T-helper 1 cell treated with Interleukin-12 subunit alpha and Interleukin-12 subunit beta and Interleukin-4 antibody, amounts not matched to agents 30 μg/mL and 1 μg/mL, for 36 hours (primary cell): ENCODE measurements around the gene GPR139.

Source experiments
- H3K27ac Mint-ChIP-seq: one replicate; pipeline ENCODE4 v1.8.0; 2021; ENCODE audit warnings: mild to moderate bottlenecking, mixed read lengths
- H3K27me3 Mint-ChIP-seq: one replicate; pipeline ENCODE4 v1.8.0; 2021; ENCODE audit warnings: low read depth, mixed read lengths
- H3K36me3 Mint-ChIP-seq: one replicate; pipeline ENCODE4 v1.8.0; 2021; ENCODE audit warnings: low read depth, mixed read lengths
- H3K4me1 Mint-ChIP-seq: one replicate; pipeline ENCODE4 v1.8.0; 2021; ENCODE audit warnings: low read depth, mixed read lengths
- H3K4me3 Mint-ChIP-seq: one replicate; pipeline ENCODE4 v1.8.0; 2021; ENCODE audit warnings: mild to moderate bottlenecking, moderate library complexity, mixed read lengths
- H3K9me3 Mint-ChIP-seq: one replicate; pipeline ENCODE4 v1.8.0; 2021; ENCODE audit warnings: mixed read lengths

The GPR139 gene

GRCh38 chr16:20073203-20074098 is at the start of gene GPR139:
Gene GPR139 (minus strand): TSS chr16:20073890. CDS start chr16:20073616, 274 bp downstream.
- Mint-ChIP-seq H3K36me3 (no peaks in the 10 kb centered on the region), H3K4me3 (no peak within 1 kb of the TSS), H3K27ac (no peak within 1 kb of the TSS), H3K27me3 (peaks cover 33% of the 10 kb centered on the region), H3K4me1 (no peaks in the 10 kb centered on the region), H3K9me3 (peaks cover 3% of the 10 kb centered on the region)

- H3K27ac Mint-ChIP-seq, result no peak overlapping the region
- H3K27me3 Mint-ChIP-seq, result no peaks in the 10 kb centered on the region
- H3K36me3 Mint-ChIP-seq, result no peaks in the 10 kb centered on the region
- H3K9me3 Mint-ChIP-seq, result peaks cover 18% of the 10 kb centered on the region
- H3K4me1 Mint-ChIP-seq, result no peaks in the 10 kb centered on the region
- no peak overlapping the region for H3K4me3 Mint-ChIP-seq
These were observed 48.3 kb upstream of the GPR139 start for GRCh38 chr16:20122011-20122410.

- no peaks in the 10 kb centered on the region for H3K4me1 Mint-ChIP-seq
- no peaks in the 10 kb centered on the region for H3K36me3 Mint-ChIP-seq
- no peak overlapping the region for H3K27ac Mint-ChIP-seq
- no peaks in the 10 kb centered on the region for H3K27me3 Mint-ChIP-seq
- H3K9me3 Mint-ChIP-seq, result no peaks in the 10 kb centered on the region
- H3K4me3 Mint-ChIP-seq, result no peak overlapping the region
These were observed 40.7 kb upstream of the GPR139 start for GRCh38 chr16:20114356-20114755.

GRCh38 chr16:20111143-20111542 is 37.5 kb upstream of the GPR139 start:
- no peak overlapping the region for H3K27ac Mint-ChIP-seq
- H3K4me3 Mint-ChIP-seq, result no peak overlapping the region
- no peaks in the 10 kb centered on the region for H3K27me3 Mint-ChIP-seq
- H3K9me3 Mint-ChIP-seq, result no peaks in the 10 kb centered on the region
- H3K4me1 Mint-ChIP-seq, result no peaks in the 10 kb centered on the region
- no peaks in the 10 kb centered on the region for H3K36me3 Mint-ChIP-seq

GRCh38 chr16:20107083-20107482 is 33.4 kb upstream of the GPR139 start:
- no peaks in the 10 kb centered on the region for H3K36me3 Mint-ChIP-seq
- no peak overlapping the region for H3K4me3 Mint-ChIP-seq
- H3K27ac Mint-ChIP-seq, result no peak overlapping the region
- H3K9me3 Mint-ChIP-seq, result no peaks in the 10 kb centered on the region
- H3K4me1 Mint-ChIP-seq, result no peaks in the 10 kb centered on the region
- no peaks in the 10 kb centered on the region for H3K27me3 Mint-ChIP-seq

- Mint-ChIP-seq H3K4me3 (no peak overlapping the region), H3K9me3 (no peaks in the 10 kb centered on the region), H3K4me1 (no peaks in the 10 kb centered on the region), H3K36me3 (no peaks in the 10 kb centered on the region), H3K27ac (no peak overlapping the region), H3K27me3 (no peaks in the 10 kb centered on the region)
These were observed 31.0 kb upstream of the GPR139 start for GRCh38 chr16:20104563-20105183.

GRCh38 chr16:20102521-20102920 is 28.8 kb upstream of the GPR139 start:
- H3K27me3 Mint-ChIP-seq, result no peaks in the 10 kb centered on the region
- H3K9me3 Mint-ChIP-seq, result peaks cover 4% of the 10 kb centered on the region
- no peak overlapping the region for H3K4me3 Mint-ChIP-seq
- no peaks in the 10 kb centered on the region for H3K4me1 Mint-ChIP-seq
- no peaks in the 10 kb centered on the region for H3K36me3 Mint-ChIP-seq
- H3K27ac Mint-ChIP-seq, result no peak overlapping the region

GRCh38 chr16:20102021-20102420 is 28.3 kb upstream of the GPR139 start:
- no peaks in the 10 kb centered on the region for H3K4me1 Mint-ChIP-seq
- no peak overlapping the region for H3K4me3 Mint-ChIP-seq
- H3K27ac Mint-ChIP-seq, result no peak overlapping the region
- peaks cover 4% of the 10 kb centered on the region for H3K9me3 Mint-ChIP-seq
- no peaks in the 10 kb centered on the region for H3K36me3 Mint-ChIP-seq
- no peaks in the 10 kb centered on the region for H3K27me3 Mint-ChIP-seq

- no peaks in the 10 kb centered on the region for H3K27me3 Mint-ChIP-seq
- H3K4me1 Mint-ChIP-seq, result no peaks in the 10 kb centered on the region
- H3K36me3 Mint-ChIP-seq, result no peaks in the 10 kb centered on the region
- no peak overlapping the region for H3K27ac Mint-ChIP-seq
- no peak overlapping the region for H3K4me3 Mint-ChIP-seq
- H3K9me3 Mint-ChIP-seq, result peaks cover 4% of the 10 kb centered on the region
These were observed 25.7 kb upstream of the GPR139 start for GRCh38 chr16:20099375-20099774.

- H3K4me3 Mint-ChIP-seq, result no peak overlapping the region
- H3K4me1 Mint-ChIP-seq, result no peaks in the 10 kb centered on the region
- peaks cover 4% of the 10 kb centered on the region for H3K9me3 Mint-ChIP-seq
- no peaks in the 10 kb centered on the region for H3K36me3 Mint-ChIP-seq
- no peak overlapping the region for H3K27ac Mint-ChIP-seq
- H3K27me3 Mint-ChIP-seq, result no peaks in the 10 kb centered on the region
These were observed 20.5 kb upstream of the GPR139 start for GRCh38 chr16:20094157-20094556.

- Mint-ChIP-seq H3K4me1 (no peaks in the 10 kb centered on the region), H3K9me3 (no peaks in the 10 kb centered on the region), H3K36me3 (no peaks in the 10 kb centered on the region), H3K4me3 (no peak overlapping the region), H3K27ac (no peak overlapping the region), H3K27me3 (no peaks in the 10 kb centered on the region)
These were observed 15.7 kb upstream of the GPR139 start for GRCh38 chr16:20089246-20089965.

GRCh38 chr16:20084624-20085226 is 11.0 kb upstream of the GPR139 start:
- no peaks in the 10 kb centered on the region for H3K27me3 Mint-ChIP-seq
- H3K4me1 Mint-ChIP-seq, result no peaks in the 10 kb centered on the region
- H3K27ac Mint-ChIP-seq, result no peak overlapping the region
- H3K4me3 Mint-ChIP-seq, result no peak overlapping the region
- H3K36me3 Mint-ChIP-seq, result no peaks in the 10 kb centered on the region
- no peaks in the 10 kb centered on the region for H3K9me3 Mint-ChIP-seq

GRCh38 chr16:20079106-20079505 is 5.4 kb upstream of the GPR139 start:
- no peak overlapping the region for H3K27ac Mint-ChIP-seq
- no peaks in the 10 kb centered on the region for H3K9me3 Mint-ChIP-seq
- H3K36me3 Mint-ChIP-seq, result no peaks in the 10 kb centered on the region
- peaks cover 21% of the 10 kb centered on the region for H3K27me3 Mint-ChIP-seq
- H3K4me3 Mint-ChIP-seq, result no peak overlapping the region
- H3K4me1 Mint-ChIP-seq, result no peaks in the 10 kb centered on the region

- Mint-ChIP-seq H3K4me3 (no peak overlapping the region), H3K27me3 (peaks cover 33% of the 10 kb centered on the region), H3K36me3 (no peaks in the 10 kb centered on the region), H3K9me3 (no peaks in the 10 kb centered on the region), H3K4me1 (no peaks in the 10 kb centered on the region), H3K27ac (no peak overlapping the region)
These were observed 1.6 kb upstream of the GPR139 start for GRCh38 chr16:20075243-20075642.
